Choroid plexus epithelial cell (primary cell): ENCODE measurements around the gene ERC2.

Experiments used
- DNase-seq: peaks from one replicate; pipeline ENCODE4 v3.0.0-alpha.2; 2010; ENCODE audit warnings: low read depth
- H3K4me3 ChIP-seq: 2 replicates; pipeline ENCODE4 v1.5.1; 2011; ENCODE audit warnings: low read depth, mild to moderate bottlenecking, control low read depth, low read length, moderate library complexity
- TF ChIP-seq, protein P1 (sequence below): conservative IDR thresholded peaks from 2 replicates; pipeline ENCODE4 v1.5.1; 2011; ENCODE audit warnings: low read depth, mild to moderate bottlenecking, control low read depth, inconsistent platforms, low read length, moderate library complexity

Gene ERC2

DNA sequence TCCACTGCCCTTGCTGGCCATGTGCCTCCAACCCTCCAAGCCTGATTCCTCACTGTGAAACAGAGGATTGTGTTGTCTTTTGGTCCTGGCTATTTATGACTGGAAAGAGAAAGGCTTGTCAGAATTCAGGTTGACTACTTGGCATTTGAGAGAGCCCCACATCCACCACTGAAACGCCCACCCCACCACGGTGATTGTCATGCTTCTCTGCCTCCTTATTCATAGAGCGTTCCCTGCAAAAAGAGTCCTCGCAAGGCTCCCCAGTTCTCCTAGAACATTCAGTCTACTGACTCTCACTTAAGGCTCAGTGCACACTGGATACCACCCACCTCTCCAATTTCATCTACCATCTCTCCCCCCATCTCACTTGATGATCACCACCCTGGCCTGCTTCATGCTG, 818.3 kb downstream of the ERC2 start:
- TF ChIP-seq, protein P1, sequence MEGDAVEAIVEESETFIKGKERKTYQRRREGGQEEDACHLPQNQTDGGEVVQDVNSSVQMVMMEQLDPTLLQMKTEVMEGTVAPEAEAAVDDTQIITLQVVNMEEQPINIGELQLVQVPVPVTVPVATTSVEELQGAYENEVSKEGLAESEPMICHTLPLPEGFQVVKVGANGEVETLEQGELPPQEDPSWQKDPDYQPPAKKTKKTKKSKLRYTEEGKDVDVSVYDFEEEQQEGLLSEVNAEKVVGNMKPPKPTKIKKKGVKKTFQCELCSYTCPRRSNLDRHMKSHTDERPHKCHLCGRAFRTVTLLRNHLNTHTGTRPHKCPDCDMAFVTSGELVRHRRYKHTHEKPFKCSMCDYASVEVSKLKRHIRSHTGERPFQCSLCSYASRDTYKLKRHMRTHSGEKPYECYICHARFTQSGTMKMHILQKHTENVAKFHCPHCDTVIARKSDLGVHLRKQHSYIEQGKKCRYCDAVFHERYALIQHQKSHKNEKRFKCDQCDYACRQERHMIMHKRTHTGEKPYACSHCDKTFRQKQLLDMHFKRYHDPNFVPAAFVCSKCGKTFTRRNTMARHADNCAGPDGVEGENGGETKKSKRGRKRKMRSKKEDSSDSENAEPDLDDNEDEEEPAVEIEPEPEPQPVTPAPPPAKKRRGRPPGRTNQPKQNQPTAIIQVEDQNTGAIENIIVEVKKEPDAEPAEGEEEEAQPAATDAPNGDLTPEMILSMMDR = no peak
- no peak for DNase-seq
- H3K4me3 ChIP-seq = no peak overlapping the region

DNA sequence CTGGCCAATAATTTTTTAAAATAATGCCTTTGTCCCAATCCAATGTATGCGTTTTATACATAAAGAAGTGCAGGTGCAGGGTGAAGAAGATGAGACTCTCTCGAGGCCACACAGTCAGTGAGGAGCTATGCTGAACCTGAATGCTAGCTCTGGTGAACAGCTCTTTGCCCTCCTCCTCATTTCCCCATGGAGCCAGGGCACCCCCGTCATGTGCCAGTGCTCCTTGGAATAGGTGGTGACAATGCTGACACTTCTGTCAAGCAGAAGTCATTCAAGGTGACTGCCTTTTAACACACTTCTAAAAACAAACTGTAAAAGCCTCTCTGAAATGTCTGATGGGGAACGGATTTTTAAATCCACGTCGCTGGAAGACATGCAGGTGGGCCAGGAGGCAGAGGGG, 818.7 kb downstream of the ERC2 start:
- TF ChIP-seq, protein P1 = no peak
- no peak overlapping the region for H3K4me3 ChIP-seq
- no peak for DNase-seq

DNA sequence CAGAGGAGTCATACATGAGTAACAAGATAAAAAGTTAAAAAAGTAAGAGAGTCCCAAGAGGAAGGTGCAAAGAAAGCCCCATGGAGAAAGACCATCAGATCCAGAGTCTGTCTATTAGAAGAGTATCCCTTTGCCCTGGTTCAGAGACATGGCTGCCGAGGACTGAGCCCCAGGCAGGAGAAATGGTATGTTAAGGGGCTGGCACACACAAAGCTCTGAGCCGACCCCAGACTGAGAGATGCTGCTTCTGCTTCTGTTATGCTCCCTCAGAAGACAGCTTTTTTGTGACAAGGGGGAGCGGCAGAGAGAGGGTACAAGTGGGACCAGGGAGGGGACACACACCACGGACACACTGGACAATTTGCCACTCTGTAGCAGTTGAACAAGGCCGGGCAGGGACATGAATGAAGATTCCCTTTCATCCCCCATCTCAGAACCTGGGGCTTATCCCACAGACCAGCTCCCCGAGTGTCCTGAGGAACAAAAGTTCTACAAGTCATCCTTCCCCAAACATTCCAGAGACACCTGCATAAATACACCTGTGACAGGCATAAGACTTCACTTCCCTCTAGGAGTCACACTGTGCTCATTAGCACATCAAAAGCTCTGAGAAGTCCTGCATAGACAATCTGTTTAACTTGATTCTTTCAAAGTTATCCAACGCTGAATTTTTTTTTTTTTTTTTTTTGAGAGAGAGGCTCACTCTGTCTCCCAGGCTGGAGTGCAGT, 819.5 kb downstream of the ERC2 start:
- H3K4me3 ChIP-seq = no peak overlapping the region
- no peak for DNase-seq
- TF ChIP-seq, protein P1 = no peak

DNA sequence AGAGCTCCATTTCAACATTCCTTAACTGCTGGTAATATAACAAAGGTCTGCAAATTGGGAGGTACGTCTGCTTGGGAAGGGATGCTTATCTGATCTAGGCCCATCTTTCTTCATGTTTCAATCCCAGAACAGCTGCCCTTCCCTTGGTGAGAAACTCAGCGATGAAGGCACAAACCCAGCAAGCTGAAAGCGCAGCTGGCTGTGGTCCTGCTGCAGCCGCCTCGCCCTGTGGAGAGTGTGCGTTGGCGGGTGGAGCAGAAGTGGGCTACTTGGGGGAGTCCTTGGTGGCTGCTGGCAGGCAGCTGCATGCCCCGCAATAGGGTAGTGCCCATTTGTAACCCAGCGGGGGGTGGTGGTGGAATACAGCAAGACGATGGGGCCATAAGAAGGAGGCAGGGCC, 820.6 kb downstream of the ERC2 start:
- no peak for DNase-seq
- TF ChIP-seq, protein P1 = no peak
- H3K4me3 ChIP-seq = no peak overlapping the region

DNA sequence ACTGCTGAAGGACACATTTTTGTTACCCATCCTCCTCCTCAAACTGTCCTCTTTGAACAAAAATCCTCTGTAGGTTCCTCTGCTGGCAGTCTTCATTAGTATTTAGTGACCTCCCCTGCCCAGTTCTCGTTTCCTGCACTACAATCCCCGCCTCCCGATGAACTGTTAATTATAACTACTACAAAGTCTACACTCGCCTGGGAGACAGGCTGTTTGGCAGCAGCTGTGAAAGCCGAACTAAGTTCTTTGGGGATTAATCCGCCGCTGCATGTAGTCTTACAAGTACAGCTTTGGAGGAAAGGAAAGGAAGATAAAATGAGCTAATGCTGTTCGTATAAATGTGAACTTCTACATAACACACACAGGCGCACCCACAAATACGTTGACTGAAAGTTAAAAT, 821.2 kb downstream of the ERC2 start:
- TF ChIP-seq, protein P1 = no peak
- H3K4me3 ChIP-seq = no peak overlapping the region
- no peak for DNase-seq

DNA sequence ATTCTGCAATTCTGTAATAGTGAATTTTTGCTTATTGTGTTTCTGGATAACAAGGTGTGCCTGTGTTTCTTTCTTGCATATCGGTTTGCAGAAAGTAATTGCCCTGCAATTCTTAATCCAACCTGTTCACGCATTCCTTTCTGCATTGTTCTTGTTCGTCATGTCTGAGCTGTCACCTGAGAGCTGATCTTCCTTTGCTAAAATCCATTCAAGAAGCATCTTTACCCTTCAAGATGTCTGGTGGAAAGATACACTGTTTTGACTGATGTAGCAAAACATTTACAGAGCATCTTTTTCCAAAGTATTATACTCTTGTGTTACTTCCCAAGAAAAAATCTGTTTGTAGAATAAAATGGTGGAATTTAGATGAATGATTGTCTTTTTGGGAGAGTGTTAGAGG, 822.1 kb downstream of the ERC2 start:
- no peak for DNase-seq
- TF ChIP-seq, protein P1 = no peak
- H3K4me3 ChIP-seq = no peak overlapping the region

DNA sequence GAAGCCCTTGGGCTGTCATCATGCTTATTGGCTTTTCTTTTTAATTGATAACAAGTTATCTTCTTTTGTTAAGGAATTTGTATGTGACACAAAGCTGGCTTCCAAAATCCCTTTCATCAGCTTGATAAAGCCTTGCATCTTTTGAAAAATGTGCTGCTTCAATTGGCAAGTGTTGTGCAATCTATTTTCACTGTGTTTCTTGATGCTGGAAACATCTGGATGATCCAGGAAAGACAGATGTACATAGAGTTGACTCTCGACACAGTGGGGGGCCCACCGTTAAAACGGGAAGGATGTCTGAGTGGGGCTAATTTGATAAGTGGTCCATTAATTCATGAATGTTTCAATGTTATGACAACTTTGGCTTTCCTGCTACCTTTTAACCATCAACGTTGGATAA, 822.8 kb downstream of the ERC2 start:
- no peak overlapping the region for H3K4me3 ChIP-seq
- no peak for DNase-seq
- TF ChIP-seq, protein P1 = no peak
